Measurements from ENCODE around the gene NPB.

Gene NPB

DNA sequence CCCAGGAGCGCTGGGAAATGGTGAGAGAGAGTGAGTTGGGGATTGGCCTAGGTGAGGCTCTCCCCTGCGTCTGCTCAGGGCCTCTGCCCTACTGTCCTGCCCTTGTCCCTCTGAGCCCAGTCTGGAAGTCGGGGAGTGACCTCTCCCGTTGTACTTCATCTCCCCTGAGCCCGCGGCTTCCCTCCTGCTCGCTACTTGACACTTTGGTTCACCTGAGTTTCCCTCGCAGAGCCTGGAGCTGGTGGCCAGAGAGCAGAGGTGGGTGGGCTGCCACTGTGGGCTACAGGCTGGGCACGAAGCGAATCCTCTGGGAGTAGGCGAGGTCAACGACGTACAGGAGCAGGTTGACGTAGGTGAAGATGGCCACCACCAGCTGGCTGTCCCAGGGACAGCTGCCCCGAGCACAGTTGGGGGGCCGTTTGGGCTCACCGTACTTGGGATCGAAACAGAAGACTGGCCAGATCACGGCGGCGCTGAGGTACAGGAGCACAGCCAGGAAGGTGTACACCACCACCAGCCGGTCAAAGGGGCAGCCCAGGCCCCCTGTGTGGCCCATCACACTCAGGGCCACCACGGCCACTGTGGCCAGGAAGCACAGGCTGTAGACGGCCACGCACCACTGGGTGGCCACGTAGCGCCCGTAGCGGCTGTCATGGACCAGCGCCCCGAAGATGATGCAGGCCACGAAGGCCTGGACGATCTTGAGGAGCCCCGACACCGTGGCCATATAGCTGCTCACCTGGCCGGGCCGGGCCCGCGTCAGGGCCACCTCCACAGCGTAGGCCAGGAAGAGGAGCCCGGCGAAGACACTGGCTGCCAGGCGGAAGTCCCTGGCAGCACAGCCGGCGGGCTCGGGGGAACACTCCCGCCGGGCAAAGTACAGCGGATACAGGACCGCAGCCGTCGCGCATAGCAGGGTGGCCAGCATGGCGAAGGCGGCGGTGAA, 38.8 kb downstream of the NPB start:
- H3K27ac ChIP-seq: peak overlapping the region; percentile 15; the same call in 1 of the 2 replicates
- TF ChIP-seq, protein P1, sequence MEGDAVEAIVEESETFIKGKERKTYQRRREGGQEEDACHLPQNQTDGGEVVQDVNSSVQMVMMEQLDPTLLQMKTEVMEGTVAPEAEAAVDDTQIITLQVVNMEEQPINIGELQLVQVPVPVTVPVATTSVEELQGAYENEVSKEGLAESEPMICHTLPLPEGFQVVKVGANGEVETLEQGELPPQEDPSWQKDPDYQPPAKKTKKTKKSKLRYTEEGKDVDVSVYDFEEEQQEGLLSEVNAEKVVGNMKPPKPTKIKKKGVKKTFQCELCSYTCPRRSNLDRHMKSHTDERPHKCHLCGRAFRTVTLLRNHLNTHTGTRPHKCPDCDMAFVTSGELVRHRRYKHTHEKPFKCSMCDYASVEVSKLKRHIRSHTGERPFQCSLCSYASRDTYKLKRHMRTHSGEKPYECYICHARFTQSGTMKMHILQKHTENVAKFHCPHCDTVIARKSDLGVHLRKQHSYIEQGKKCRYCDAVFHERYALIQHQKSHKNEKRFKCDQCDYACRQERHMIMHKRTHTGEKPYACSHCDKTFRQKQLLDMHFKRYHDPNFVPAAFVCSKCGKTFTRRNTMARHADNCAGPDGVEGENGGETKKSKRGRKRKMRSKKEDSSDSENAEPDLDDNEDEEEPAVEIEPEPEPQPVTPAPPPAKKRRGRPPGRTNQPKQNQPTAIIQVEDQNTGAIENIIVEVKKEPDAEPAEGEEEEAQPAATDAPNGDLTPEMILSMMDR (conservative IDR thresholded peaks at IDR 0.05; ENCODE audit: low read depth): no peak
- ChIA-PET CTCF (interaction anchor here (0.6 kb wide), 1 partner anchor 97 kb away, joined by 4 read pairs; the partner anchor contains the start of gene DCXR), POLR2A (ENCODE audit: low non-redundant PET) (no interaction called here)
- DNase-seq (ENCODE audit: low spot score): no peak

DNA sequence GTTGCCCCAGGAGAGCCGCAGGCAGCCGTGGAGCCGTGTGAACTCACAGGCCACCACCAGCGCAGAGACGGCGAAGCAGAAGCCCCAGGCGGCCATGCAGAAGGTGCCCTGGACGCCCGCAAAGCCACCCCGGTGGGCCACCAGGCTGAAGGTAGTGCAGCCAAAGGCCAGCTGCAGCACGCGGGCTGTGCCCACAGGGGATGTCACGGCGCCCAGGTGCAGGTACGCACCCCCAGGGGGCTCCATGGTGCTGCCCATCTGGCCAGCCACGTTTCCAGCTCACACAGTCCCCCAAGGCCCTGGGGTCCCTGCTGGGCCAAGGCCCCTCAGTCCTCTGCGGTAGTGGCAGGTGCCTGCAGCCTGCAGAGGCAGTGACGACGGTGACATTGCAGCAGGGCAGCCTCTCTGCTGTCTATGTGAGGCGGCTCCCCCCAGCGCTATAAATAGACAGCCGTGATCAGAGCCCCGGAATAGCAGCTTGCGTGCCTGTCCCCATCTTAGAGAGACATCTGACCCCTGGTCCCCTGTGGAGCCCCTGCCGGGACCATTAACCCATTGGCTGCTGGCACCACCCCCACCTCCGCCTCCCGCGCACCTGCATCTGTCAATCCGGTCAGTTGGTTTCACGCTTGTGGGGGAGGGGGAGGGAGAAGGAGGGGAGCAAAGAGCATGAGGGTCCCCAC, 39.6 kb downstream of the NPB start:
- TF ChIP-seq, protein P1 (conservative IDR thresholded peaks at IDR 0.05; ENCODE audit: low read depth): no peak
- ChIA-PET POLR2A (ENCODE audit: low non-redundant PET) (no interaction called here), CTCF (no interaction called here)
- no peak for DNase-seq (ENCODE audit: low spot score)
- H3K27ac ChIP-seq: no peak overlapping the region

DNA sequence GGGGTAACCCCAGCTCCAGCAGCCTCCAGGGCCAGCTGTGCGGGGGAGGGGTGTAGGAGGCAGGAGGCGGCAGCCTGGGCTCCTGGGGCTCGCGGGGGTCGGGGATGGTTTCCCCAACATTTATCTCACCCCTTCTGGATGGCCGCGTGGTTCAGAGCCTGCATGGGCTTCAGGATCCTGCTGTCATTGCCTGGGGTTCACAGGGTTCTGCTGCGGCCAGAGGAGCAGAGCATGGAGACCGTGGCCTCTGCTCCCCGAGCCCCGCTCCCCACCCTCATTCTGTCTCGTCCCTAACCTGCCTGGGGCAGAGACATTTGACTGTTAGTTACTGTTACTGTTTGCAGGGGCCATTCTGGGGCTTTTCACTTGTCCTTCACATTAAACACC, 40.1 kb downstream of the NPB start:
- POLR2A ChIA-PET (ENCODE audit: low non-redundant PET): no interaction called here
- no peak for DNase-seq (ENCODE audit: low spot score)
- H3K27ac ChIP-seq: no peak overlapping the region
- CTCF ChIA-PET: interaction anchor here (0.7 kb wide), 1 partner anchor 14 kb away, joined by 5 read pairs; no protein-coding TSS in a partner anchor
- TF ChIP-seq, protein P1 (conservative IDR thresholded peaks at IDR 0.05; ENCODE audit: low read depth): no peak

DNA sequence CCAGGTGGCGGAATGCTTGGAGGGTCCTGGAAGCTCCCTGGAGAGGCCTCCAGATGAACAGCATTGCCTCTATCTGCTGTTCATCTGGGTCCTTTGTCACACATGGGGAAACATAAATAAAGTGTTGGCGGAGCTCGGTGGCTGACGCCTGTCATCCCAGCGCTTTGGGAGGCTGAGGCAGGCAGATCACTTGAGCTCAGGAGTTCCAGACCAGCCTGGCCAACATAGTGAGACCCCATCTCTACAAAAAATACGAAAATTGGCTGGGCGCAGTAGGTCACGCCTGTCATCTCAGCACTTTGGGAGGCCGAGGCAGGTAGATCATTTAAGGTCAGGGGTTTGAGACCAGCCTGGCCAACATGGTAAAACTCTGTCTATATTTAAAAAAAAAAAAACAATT, 42.8 kb downstream of the NPB start:
- no peak overlapping the region for H3K27ac ChIP-seq
- DNase-seq (ENCODE audit: low spot score): no peak
- ChIA-PET CTCF (no interaction called here), POLR2A (ENCODE audit: low non-redundant PET) (no interaction called here)
- TF ChIP-seq, protein P1 (conservative IDR thresholded peaks at IDR 0.05; ENCODE audit: low read depth): no peak

DNA sequence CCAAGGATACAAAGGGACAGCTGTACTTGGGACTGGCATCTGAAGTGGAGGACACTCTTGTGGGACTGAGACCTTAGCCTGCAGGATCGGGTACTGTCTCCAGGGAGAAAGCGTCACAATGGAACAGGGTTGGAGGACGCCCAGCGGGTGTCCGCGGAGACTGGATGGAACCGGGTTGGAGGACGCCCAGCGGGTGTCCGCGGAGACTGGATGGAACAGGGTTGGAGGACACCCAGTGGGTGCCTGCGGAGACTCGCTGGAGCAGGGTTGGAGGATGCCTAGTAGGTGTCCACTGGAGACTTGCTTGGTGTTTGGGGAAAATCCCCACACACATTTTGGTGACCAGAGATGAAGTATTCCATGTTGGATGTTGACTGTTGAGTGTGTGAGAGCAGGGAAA, 45.2 kb downstream of the NPB start, which contains the start of gene MYADML2:
Gene MYADML2 (minus strand): TSS at position 45 of the 400 bp plus-strand sequence. CDS start 5,492 bp downstream, outside the sequence.
- TF ChIP-seq, protein P1 (conservative IDR thresholded peaks at IDR 0.05; ENCODE audit: low read depth): no peak
- ChIA-PET CTCF (interaction anchor here (0.6 to 1.0 kb wide), 2 partner anchors 13 to 132 kb away, joined by 3 to 4 read pairs; no protein-coding TSS in a partner anchor), POLR2A (ENCODE audit: low non-redundant PET) (no interaction called here)
- H3K27ac ChIP-seq: no peak within 1 kb of the TSS
- no peak for DNase-seq (ENCODE audit: low spot score)

DNA sequence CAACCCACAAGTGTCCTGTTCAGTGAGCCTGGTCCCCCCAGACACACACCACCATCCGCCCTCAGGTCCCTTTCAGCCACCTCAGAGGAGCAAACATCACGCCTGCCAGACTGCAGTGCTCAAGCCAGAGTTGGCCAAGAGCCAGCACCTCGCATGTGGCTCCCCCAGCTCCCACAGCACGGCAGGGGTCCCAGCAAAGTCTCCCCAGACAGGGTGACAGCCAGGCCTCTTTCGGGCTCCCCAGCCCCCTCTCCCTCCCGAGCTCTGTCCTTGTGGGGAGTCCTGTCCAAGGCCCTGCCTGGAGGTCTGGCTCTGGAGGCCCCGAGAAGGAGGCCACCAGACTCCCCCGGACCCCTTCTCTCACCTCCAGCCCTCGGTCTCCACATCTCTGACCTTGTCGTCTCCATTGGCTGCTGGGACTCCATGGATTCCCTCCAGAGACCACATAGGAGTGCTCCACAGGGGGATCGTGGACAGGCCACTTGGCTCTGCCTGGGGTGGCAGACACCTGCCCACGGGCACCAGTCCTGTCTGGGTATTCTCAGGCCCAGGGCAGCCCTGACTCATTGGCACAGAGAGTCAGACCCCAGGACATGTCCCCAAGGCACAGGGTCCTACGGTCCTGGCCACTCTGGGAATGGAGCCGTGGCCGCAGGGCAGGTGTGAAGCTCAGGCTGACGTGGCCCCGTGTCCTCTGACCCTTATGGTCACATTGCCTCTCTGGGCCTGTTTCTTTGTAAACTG, 46.8 kb downstream of the NPB start:
- no peak overlapping the region for H3K27ac ChIP-seq
- TF ChIP-seq, protein P1 (conservative IDR thresholded peaks at IDR 0.05; ENCODE audit: low read depth): no peak
- POLR2A ChIA-PET (ENCODE audit: low non-redundant PET): no interaction called here
- DNase-seq (ENCODE audit: low spot score): no peak
- CTCF ChIA-PET: interaction anchor here (0.7 to 1.0 kb wide), 2 partner anchors 71 to 72 kb away, joined by 3 to 7 read pairs; no protein-coding TSS in a partner anchor

All from RWPE1 (cell line).